HG03095 (cell line): ENCODE measurements around the gene METTL25.

Experiments
- ATAC-seq: cut with Tn5 transposase; IDR thresholded peaks from one replicate; pipeline ENCODE4 v1.9.1; 2021; ENCODE audit warnings: moderate library complexity; ENCODE audit not compliant: unreplicated experiment

Gene METTL25

DNA sequence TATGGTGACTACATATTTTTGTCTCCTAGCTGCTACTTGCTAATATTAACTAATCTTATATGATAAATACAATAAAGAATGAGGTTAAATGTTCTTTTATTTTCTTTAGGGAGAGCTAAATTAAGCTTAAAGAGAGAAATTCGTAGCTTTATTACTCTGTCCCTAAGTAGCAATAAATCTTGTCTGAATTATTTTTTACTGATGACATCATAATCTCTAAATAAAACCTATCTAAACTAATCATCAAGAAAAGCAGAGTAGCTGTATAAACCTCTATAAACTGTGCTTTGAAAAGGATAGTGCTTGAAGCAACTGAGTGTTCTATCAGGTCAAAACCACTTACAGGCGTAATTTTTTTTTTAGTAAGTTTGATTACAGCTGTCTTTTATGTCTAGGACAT, 42.5 kb downstream of the METTL25 start:
- no peak for ATAC-seq

DNA sequence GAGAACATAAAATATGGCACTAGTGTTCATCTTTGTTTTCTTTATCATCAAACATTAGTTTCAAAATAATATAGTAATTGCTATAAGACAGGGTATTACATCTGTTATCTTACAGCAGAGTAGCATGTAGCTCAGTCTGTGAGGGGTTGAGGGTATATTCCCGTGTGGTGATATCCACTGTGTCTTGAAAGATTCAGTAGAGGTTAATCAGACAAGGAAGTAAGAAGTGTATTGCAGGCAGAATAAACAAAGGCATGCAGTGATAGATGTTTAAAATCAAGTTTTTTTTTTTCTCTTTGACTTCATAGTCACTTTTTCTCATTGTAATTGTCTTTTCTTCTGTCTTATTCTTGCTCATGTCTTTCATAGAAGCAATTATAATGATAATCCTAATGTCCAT, 48.3 kb downstream of the METTL25 start:
- ATAC-seq = no peak

- no peak for ATAC-seq
These were observed 49.2 kb downstream of the METTL25 start for GRCh38 chr12:82407481-82407880.

- ATAC-seq = no peak
These were observed 50.5 kb downstream of the METTL25 start for GRCh38 chr12:82408844-82409243.

DNA sequence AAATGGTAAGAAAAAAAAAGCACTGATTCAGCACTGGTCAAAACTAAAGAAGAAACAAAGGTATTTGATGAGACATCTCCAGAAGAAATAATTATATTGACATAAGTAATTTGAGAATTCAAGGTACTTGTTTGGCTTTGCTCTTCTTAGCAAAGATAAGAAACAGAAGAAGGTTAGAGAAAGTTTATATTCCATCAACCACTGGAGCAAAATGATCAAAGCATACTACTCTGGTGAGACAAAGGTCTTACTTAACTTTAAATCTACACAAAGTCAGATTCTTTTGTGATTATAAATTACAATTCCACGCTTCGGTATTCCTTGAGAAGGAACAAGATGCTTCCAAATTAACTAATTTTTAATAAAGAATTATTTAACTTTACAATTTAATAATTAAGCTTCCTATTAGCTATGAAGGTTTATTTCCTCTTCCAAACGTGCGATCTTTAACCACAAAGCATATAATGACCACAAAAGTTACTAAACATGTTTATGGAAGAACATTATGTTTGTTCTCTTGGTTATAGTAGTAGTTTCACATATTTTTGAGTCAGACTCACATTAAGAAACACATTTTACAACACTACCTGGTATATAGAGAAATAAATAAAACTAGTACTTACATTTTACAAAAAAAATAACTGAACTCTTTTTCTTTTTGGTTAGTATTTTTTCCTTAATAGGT, 53.4 kb downstream of the METTL25 start:
- no peak for ATAC-seq

DNA sequence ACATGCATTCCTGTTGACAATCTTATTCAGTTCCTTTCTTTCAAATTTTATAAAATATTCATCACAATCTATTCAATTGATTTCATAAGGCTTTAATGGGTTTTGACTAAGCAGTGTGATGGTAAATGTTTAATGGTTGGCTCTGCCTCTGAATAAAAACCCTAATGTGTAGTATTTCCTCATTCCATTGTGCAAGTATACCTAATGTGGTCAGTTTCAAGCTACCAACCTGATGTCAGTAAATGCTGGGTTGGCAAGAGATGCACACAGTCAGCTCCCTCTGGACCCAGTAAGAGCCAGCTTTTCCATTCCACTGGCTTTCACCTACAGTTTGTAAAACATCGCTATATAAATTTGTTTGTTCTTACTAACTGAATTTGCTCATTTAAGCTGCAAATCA, 53.9 kb downstream of the METTL25 start:
- ATAC-seq = no peak

DNA sequence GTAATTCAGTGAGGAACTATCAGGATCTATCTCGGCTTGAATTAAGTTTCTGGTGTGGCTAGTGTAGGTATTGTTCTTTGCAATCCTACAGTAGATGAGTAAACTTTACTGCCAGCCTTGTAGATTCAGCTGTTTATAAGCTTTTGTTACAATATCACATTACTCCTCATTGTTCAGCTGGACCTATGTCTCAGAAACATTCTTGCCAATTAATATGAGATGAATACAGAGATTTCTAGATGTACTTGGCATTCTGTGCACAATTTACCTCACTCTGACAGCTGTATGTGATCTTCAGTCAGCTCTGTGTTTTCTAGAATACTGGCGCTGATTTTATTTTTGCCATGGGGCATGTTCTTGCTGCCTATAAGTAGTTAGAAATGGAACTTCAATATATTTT, 55.7 kb downstream of the METTL25 start:
- ATAC-seq = no peak

DNA sequence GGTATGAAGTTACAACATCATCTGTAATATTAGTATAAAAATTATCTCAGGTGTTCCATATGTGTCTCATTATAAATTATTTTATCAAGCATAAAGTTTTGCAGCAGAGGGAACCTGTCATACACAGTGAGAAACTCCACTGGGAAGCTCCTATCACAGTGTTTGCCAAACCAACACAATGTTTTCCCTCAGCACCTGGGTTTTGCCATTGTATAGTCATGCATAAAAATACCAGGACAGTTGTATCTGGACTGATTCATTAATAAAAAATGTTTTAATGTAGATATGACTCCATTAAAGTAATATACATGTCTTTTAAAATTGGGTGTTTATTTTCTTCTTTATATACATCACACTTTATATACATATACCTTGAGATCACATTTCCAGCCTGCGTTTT, 56.6 kb downstream of the METTL25 start:
- no peak for ATAC-seq

GRCh38 chr12:82415402-82415801, 57.1 kb downstream of the METTL25 start:
- no peak for ATAC-seq

- no peak for ATAC-seq
These were observed 66.9 kb downstream of the METTL25 start for GRCh38 chr12:82425241-82425640.

GRCh38 chr12:82426081-82426480, 67.8 kb downstream of the METTL25 start:
- no peak for ATAC-seq

GRCh38 chr12:82426586-82426985, 68.3 kb downstream of the METTL25 start:
- no peak for ATAC-seq

GRCh38 chr12:82430541-82431145, 72.3 kb downstream of the METTL25 start:
- ATAC-seq = no peak

DNA sequence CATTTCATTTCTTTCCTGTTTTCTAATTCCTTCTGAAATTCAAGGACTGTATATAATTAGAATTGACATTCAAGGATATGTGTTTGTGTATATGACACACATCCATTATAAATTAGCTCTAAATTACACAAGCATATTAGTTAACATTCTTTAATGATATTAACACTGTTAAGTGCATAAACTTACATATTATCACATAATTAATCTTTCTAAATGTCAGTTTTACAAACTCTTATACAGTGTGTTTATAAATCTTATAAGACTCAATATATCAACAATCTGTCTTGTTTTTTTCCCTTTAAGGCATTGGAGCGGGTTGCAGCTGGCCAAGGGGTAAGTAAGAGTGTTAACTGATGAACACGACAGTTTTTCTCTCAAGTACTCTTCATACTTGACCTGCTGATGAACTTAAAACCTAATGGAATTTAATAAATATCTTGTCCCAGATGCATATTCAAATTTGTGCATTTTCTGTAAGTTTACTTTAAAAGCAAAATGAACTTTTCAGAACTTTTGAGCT, 76.1 kb downstream of the METTL25 start:
- no peak for ATAC-seq

DNA sequence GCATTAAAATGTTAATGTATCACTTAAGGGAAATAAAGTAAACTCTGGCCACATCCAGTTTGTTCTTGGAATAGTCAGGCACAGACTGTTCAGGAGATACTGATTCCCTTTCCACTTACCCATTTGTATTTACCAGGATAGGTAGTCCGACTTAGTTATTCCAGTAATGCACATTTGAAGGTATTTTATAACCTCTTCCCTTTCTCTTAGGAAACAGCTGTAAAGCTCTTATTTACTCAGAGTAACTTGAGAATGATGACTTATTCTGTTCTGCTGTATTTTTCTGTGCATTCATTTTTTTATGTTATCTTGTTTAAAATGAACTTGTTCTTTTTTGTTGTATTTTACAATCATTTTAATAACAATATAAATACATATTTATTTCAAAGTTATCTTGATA, 78.0 kb downstream of the METTL25 start:
- no peak for ATAC-seq

GRCh38 chr12:82437744-82438143, 79.4 kb downstream of the METTL25 start:
- ATAC-seq = peak; percentile 52

- peak; percentile 61 for ATAC-seq
These were observed 80.0 kb downstream of the METTL25 start for GRCh38 chr12:82438356-82438755.

DNA sequence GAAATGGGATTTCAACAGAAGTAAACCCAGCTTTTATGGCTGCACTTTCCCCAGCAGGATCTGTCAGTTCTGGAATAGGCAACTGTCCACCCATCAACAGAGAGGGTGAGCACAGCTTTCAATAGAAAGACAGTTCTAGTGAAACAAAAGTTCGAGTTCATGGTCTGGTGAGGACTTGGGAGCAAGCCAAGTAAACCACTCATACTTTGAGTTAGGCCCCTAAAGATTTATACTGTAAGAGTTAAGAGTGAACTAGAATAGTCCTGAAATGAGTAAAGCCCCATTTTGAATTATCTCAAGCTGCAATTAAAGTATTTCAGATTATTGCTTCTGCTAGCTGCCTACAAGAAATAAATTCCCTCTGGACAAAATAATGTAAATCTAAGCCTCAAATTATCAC, 82.6 kb downstream of the METTL25 start:
- ATAC-seq = no peak

- ATAC-seq = no peak
These were observed 90.7 kb downstream of the METTL25 start for GRCh38 chr12:82448911-82449578.

DNA sequence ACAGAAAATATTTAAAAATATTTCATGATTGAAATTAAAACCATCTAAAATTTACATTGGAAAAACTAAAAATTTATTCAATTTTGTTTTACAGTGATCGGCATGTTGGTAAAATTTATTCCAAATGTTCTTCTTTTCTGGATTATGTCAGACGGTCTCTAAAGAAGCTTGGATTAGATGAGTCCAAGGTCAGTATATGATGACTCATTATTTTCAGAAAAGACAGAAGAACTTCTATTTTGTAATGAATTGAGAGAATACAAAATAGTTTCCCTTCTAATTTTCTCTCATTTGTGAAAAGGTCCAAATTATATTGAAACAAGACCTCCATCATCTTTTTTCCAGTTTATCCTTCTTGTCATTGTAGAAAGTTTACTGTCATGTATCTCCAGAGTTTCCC, 98.3 kb downstream of the METTL25 start:
- ATAC-seq = no peak

DNA sequence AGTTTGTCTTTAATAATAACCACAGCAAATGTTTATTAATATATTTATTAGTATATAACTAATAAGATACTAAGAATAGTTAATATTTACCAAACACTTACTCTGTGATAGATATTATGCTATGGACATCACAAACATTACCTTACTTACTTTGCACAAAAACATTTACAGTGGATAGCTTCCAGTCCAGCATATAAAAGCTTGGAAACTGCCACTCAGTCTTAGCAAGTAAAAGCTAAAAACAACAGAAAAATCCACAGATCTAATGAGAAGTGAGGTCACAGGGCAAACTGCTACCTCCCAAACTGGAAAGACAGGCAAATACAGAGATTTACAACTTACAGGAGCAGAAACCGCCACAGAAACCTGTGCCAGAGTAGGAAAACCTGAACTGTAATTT, 99.8 kb downstream of the METTL25 start:
- ATAC-seq = no peak

DNA sequence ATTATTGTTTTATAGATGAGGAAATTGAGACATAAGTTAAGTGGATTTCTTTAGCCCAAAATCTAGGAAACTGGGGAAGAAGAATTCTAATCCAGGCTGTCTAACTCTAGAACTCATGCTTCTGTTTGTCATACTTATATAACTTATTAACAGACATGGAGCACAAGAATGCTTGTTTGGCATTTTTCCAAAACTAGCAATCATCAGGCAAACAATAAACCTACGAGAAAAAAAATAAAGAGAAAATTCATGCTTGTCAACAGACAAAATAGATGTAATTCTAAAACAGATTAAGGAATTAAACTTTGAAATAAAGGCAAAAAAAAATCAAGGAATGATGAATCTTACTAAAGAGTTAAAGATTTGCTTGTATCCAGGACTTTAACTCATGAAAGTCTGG, 103.1 kb downstream of the METTL25 start:
- no peak for ATAC-seq
